H1 (cell line): ENCODE measurements around the gene PLSCR3. TPM values are rescaled to one million over a fixed set of nuclear protein-coding genes. Genes with fewer than 3 reads are reported as not detected.

Source experiments
- FOSL1 ChIP-seq: IDR thresholded peaks from 2 replicates; pipeline ENCODE4 v1.6.1; 2011; ENCODE audit warnings: mild to moderate bottlenecking, low read depth, low read length, moderate library complexity; ENCODE audit not compliant: insufficient read depth
- TCF12 ChIP-seq: IDR thresholded peaks from 2 replicates; pipeline ENCODE4 v1.6.1; 2011; ENCODE audit warnings: low read depth, mild to moderate bottlenecking, low read length
- ZNF274 ChIP-seq: IDR thresholded peaks from 2 replicates; pipeline ENCODE4 v1.7.0; 2012; ENCODE audit warnings: low read length, borderline replicate concordance; ENCODE audit errors: extremely low read depth
- polyA plus RNA-seq, 7 experiments: library from polyadenylated mRNA; depleted of rRNA in 3 of 7; stranded (reverse) in 5 of 7; unstranded in 2 of 7; fragments of >200 nt in 5 of 7; fragments of 200-250 nt in 2 of 7; gene quantifications; 1 replicate in 5 of 7; 2 replicates in 1 of 7; 4 replicates in 1 of 7; pipeline versions ENCODE4 v1.2.1 to v1.2.3, GENCODE V29; 2011 to 2013; ENCODE audit warnings: missing spikeins in 2 of 7, mixed read lengths in 2 of 7
- total RNA-seq: library from RNA; stranded (reverse); fragmentation: NEBNext Ultra II Directional; extraction: Animal tissue kit (Norgen Biotek cat#: 25700); gene quantifications from 2 replicates; pipeline ENCODE4 v1.2.1, GENCODE V29; 2021

The PLSCR3 gene
- total and polyA plus RNA-seq, 2 of the 8 experiments (the other 6 are each of a cell fraction or from before 2014, with no cell fraction given), result 36.1 to 38.7 TPM

DNA sequence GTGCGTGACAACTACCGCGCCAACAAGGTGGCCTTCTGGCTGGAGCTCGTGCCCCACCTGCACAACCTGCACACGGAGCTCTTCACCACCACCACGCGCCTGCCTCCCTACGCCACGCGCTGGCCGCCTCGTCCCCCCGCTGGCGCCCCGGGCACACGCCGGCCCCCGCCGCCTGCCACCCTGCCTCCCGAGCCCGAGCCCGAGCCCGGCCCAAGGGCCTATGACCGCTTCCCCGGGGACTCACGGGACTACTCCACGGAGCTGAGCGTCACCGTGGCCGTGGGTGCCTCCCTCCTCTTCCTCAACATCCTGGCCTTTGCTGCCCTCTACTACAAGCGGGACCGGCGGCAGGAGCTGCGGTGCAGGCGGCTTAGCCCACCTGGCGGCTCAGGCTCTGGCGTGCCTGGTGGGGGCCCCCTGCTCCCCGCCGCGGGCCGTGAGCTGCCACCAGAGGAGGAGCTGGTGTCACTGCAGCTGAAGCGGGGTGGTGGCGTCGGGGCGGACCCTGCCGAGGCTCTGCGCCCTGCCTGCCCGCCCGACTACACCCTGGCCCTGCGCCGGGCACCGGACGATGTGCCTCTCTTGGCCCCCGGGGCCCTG lies 22.8 kb upstream of the PLSCR3 start (continued):
- TF ChIP-seq ZNF274, result no peak
- TF ChIP-seq TCF12, result no peak
- no peak for TF ChIP-seq FOSL1
- TF ChIP-seq, all 59 proteins: peak for 0
